ENCODE results near the gene SNAPC5.
"Not testable (repeated sequence)": the region's sequence is repeated elsewhere in the genome, so short reads cannot be mapped to it uniquely, and the experiment has no call there.

Gene SNAPC5

GRCh38 chr15:66497502-66498455 lies at the start of gene SNAPC5:
TSS of gene SNAPC5 (minus strand) at chr15:66497762. CDS start at chr15:66497731, 31 bp downstream.
- peak within 1 kb of the TSS; percentile 56 to 83 (median 74) for H3K4me3 ChIP-seq
- H3K27ac ChIP-seq = peak within 1 kb of the TSS; percentile 64 to 96 (median 89)

GRCh38 chr15:66545255-66545654 lies 47.7 kb upstream of the SNAPC5 start:
- Histone ChIP-seq H3K4me3 (no peak overlapping the region), H3K27ac (no peak overlapping the region)

DNA sequence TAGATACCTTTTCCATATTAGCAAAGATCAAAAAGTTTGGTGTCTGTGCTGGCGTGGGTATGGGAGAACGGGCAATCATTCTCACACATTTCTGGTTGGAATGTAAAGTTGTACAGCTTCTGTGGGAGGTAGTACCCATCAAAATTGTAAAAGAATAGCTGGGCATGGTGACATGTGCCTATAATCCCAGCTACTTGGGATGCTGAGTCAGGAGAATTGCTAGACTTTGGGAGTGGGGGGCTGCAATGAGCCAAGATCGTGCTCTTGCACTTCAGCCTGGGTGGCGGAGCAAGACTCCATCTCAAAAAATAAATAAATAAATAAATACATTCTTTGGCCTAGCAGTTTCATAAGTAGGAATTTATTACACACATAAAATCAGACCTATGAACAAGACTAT lies 45.3 kb upstream of the SNAPC5 start:
- no peak overlapping the region for H3K27ac ChIP-seq
- no peak overlapping the region for H3K4me3 ChIP-seq

GRCh38 chr15:66535056-66535455 lies 37.5 kb upstream of the SNAPC5 start:
- Histone ChIP-seq H3K4me3 (no peak overlapping the region), H3K27ac (no peak overlapping the region)

DNA sequence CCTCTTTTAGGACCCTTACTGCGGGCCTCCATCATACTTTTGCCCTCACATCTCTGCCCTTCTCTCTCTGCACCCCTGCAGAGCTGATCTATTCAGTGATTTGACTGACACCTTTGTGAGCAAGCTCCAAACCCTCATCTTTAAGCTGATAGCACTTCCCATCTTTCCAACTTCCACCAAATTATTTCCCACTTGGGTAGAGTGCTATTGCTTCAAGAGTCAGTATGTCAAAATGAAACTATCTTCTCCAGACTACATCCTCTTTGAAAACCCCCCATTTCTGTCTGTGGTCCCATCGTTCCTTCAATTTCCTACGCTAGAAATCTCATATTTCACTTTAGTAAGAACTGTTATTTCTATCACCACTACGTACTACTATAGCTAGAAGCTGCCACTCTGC lies 27.3 kb upstream of the SNAPC5 start:
- Histone ChIP-seq H3K27ac (no peak overlapping the region), H3K4me3 (no peak overlapping the region)

DNA sequence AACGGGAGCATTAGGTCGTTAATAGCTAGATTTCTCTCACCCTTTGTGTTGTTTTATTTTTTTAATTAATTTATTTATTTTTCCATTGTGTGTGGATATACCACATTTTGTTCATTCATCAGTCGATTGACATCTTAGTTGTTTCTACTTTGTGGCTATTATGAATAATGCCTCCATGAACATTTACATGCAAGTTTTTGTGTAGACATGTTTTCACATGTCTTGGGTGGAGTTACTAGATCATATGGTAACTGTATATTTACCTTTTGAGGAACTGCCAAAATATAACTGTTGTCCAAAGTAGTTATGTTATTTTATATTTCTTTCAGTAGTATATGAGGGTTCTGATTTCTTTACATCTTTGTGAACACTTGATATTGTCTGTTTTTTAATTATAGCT lies 26.4 kb upstream of the SNAPC5 start:
- Histone ChIP-seq H3K4me3 (no peak overlapping the region), H3K27ac (no peak overlapping the region)

GRCh38 chr15:66515901-66516322 lies 18.4 kb upstream of the SNAPC5 start:
- H3K4me3 ChIP-seq = no peak overlapping the region
- H3K27ac ChIP-seq = no peak overlapping the region

GRCh38 chr15:66514586-66514985 lies 17.0 kb upstream of the SNAPC5 start:
- no peak overlapping the region for H3K27ac ChIP-seq
- H3K4me3 ChIP-seq = no peak overlapping the region

DNA sequence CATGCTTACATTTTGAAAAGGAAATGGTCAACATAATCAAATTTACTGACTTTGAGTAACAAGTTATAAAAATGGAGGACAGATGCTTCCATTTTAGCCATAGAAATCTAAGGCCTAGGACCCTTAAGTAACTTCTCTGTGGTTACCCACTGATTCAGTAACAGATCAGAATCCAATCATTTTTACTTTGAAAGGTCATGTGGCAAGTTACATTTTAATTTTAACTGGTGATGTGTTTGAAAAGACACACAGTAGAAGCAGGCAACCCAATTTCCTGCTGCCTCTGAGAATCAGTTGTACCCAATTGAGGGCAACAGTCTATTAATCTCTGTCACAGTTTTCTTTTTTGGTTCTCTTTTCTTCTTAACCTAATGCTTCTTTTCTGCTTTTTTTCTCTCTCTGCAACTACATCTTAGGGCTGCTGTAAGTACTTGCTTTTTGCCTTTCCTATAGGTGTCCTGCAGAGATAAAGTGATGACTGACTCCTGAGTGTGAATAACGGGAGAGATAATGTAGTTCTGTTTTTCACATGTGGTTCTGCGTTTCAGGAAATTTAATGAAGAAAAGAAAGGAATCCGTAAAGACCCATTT lies 10.8 kb upstream of the SNAPC5 start:
- Histone ChIP-seq H3K27ac (no peak overlapping the region), H3K4me3 (no peak overlapping the region)

- peak overlapping the region; percentile 56 to 97 (median 73) for H3K4me3 ChIP-seq
- peak overlapping the region in 9 of 21 experiments; percentile 91 to 99 (median 96) for H3K27ac ChIP-seq
These were observed 8.3 kb upstream of the SNAPC5 start for GRCh38 chr15:66505818-66506217.

DNA sequence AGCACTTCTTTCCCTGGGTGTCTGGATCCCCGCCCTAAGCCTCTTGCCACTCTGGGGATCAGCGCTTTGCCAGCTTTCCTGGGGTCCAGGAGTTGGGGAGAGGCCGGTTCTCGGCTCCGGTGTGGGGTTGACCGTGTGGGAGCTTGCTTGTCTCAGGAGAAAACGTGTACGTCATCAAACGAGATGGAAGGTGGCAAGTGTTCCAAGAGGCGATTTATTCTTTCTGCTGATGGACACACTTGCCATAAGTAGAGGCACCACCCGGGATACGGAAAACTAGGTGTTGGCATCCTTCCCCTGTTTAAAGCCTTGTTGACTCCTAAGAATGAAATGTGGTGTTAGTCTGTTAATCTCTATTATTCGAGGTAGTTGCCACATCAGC lies 7.9 kb upstream of the SNAPC5 start:
- peak overlapping the region; percentile 56 to 97 (median 73) for H3K4me3 ChIP-seq
- peak overlapping the region; percentile 86 to 99 (median 95) for H3K27ac ChIP-seq

GRCh38 chr15:66504563-66505429 lies 7.2 kb upstream of the SNAPC5 start, which contains the start of the genes RPL4 and ZWILCH:
TSS of gene RPL4 (minus strand) at chr15:66504855. CDS start at chr15:66504790, 65 bp downstream.
TSS of gene ZWILCH (plus strand) at chr15:66505326. CDS start at chr15:66505339, 13 bp downstream.
- peak within 1 kb of the TSS; percentile 86 to 99 (median 95) for H3K27ac ChIP-seq
- peak within 1 kb of the TSS; percentile 56 to 97 (median 73) for H3K4me3 ChIP-seq

DNA sequence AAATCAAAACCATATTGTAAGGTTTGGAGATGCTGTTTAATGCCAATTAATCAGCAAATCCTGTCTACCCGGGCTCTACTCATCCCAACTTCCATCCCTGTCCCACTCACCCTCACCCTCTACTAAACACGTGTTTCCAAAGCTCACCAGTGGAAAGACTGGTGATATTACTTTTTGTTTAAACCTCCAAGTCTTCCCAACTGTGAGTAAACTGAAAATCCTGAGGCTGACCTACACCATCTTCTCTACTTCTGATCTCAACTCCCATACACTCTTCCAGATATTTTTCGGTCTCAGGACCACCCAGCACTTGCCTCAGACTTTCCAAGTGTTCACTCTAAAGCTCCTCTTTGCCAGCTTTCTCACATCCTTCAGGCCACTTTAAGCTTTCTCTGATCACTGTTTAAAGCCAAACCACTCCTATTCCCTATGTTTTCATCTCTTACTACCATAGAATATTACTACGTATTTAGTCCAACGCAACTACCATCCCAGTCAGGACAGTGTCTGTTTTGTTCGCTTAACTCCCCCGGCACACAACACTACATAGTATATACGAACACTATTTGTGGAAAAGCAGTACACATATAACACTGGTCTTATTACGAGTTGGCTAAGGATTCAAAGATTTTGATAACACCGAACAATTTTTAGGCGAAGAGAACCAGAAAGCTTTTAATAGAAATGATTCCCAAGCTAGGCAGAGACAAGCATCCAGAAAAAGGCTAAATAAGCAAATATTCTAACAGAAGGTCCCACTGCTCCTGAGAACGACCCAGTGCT lies 6.4 kb upstream of the SNAPC5 start:
- H3K4me3 ChIP-seq = peak overlapping the region; percentile 56 to 97 (median 73)
- peak overlapping the region; percentile 86 to 99 (median 95) for H3K27ac ChIP-seq

DNA sequence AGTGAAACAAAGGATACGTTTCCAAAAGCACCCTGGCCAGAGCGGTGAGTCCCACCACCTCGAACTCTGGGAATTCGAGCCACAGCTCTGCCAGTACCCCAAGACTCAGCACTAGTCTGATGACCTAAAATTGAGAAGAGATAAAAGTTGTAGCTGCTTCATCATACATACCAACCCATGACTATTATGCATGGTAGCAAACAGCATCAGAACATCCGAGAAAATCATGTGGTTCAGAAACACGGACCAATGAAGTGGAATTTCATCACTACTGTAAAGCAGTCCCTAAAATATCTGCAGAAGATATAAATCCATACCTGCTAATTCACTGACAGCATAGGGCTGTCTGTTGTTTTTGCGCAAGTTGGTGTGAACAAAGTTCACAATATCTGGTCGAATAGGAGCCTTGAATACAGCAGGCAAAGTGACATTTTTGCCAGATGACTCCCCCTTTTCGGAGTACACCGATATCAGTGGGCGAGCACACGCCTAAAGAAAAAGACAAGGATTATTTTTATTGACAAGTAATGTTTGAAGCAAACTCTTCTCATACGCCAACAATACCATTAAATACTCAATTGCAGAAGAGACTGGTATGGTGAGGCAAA lies 5.6 kb upstream of the SNAPC5 start:
- Histone ChIP-seq H3K27ac (peak overlapping the region in 9 of 21 experiments; percentile 87 to 99 (median 97)), H3K4me3 (peak overlapping the region; percentile 56 to 97 (median 73))

- no peak overlapping the region for H3K27ac ChIP-seq
- H3K4me3 ChIP-seq = peak overlapping the region in 5 of 7 experiments; percentile 56 to 97 (median 80)
These were observed 4.9 kb upstream of the SNAPC5 start for GRCh38 chr15:66502491-66502890.

GRCh38 chr15:66500346-66500745 lies 2.8 kb upstream of the SNAPC5 start:
- not testable (repeated sequence) for H3K4me3 ChIP-seq

DNA sequence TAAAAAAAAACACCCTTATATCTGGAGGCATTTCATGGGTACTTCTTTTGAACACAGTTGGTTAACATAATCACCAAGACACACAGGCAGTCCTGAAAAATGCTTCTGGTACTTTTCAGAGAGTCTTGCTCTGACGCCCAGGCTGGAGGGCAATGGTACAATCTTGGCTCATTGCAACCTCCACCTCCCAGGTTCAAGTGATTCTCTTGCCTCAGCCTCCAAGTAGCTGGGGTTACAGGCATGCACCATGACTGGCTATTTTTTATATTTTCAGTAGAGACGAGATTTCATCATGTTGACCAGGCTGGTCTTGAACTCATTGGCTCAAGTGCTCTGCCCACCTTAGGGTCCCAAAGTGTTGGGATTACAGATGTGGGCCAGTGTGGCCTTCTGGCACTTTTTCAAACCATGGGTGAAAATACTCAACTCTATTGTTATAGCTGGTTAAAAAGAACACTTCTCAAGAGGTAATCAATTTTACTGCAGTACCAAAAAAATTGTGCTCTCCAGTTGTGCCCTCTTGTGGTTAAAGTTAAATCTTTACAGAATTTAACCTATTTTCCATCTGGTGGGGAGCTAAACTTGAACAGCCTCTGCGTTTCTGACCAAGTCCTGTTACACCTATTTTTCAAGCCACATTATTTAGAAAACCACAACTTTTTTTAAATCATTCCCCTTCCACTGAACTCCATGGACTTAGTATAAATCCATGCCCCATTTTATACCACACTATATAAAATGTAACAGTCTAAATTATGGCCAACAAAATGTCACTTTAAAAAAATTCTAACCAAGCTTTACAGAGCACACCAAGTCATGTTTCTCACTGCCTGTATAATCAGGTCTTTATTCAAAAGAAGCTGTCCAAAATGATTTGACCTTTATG lies 1.2 kb upstream of the SNAPC5 start:
- H3K4me3 ChIP-seq = no peak overlapping the region
- H3K27ac ChIP-seq = peak overlapping the region in 3 of 21 experiments; percentile 86 to 94 (median 91)

More at GRCh38 chr15:66500346-66500745, 2.8 kb upstream of the SNAPC5 start:
- H3K27ac ChIP-seq = not testable (repeated sequence)

All from skin epidermis (tissue), 12 donors.